ENCODE results near the gene DENND10. TPM values are rescaled to one million over a fixed set of nuclear protein-coding genes. Genes with fewer than 3 reads are reported as not detected.
A peak's percentile ranks its signal among the peaks of the same experiment; 100 is the strongest.
"Not testable (repeated sequence)": the region's sequence is repeated elsewhere in the genome, so short reads cannot be mapped to it uniquely, and the experiment has no call there.

The DENND10 gene
- total RNA-seq, 2 experiments from 2014 or later: 52.4 to 57.1 TPM

- Mint-ChIP-seq H3K36me3 (ENCODE audit: low read depth) (peaks cover 66% of the 10 kb centered on the region), H3K27me3 (no peaks in the 10 kb centered on the region), H3K9me3 (no peaks in the 10 kb centered on the region), H3K4me3 (no peak overlapping the region), H3K27ac (no peak overlapping the region), H3K4me1 (peaks cover 24% of the 10 kb centered on the region)
- POLR2A ChIA-PET: interaction anchor here (1.3 to 2.0 kb wide), 4 partner anchors 12 to 28 kb away, joined by 4 to 12 read pairs (median 8); partner anchors contain the start of gene DENND10
- no peak for DNase-seq
- CTCF ChIA-PET: interaction anchor here (1.8 to 3.2 kb wide), 2 partner anchors 12 to 87 kb away, joined by 4 to 13 read pairs; no protein-coding TSS in a partner anchor
Measured at GRCh38 chr10:119119400-119119799, 15.5 kb downstream of the DENND10 start.

- DNase-seq: no peak
- Mint-ChIP-seq H3K4me1 (peaks cover 22% of the 10 kb centered on the region), H3K9me3 (no peaks in the 10 kb centered on the region), H3K36me3 (ENCODE audit: low read depth) (peaks cover 63% of the 10 kb centered on the region), H3K27ac (peak overlapping the region; percentile 26), H3K27me3 (no peaks in the 10 kb centered on the region), H3K4me3 (no peak overlapping the region)
- ChIA-PET CTCF (interaction anchor here (1.8 to 3.2 kb wide), 2 partner anchors 11 to 86 kb away, joined by 4 to 13 read pairs; no protein-coding TSS in a partner anchor), POLR2A (interaction anchor here (1.6 to 4.2 kb wide), 3 partner anchors 11 to 30 kb away, joined by 6 to 22 read pairs (median 10); partner anchors contain the start of gene DENND10)
Measured at GRCh38 chr10:119120413-119120867, 16.5 kb downstream of the DENND10 start.

- CTCF ChIA-PET: interaction anchor here (1.8 to 3.2 kb wide), 2 partner anchors 11 to 86 kb away, joined by 4 to 13 read pairs; no protein-coding TSS in a partner anchor
- H3K36me3 Mint-ChIP-seq (ENCODE audit: low read depth): peaks cover 64% of the 10 kb centered on the region
- H3K4me3 Mint-ChIP-seq: no peak overlapping the region
- no peaks in the 10 kb centered on the region for H3K27me3 Mint-ChIP-seq
- peak overlapping the region; percentile 26 for H3K27ac Mint-ChIP-seq
- DNase-seq: no peak
- peaks cover 2% of the 10 kb centered on the region for H3K9me3 Mint-ChIP-seq
- peaks cover 22% of the 10 kb centered on the region for H3K4me1 Mint-ChIP-seq
- POLR2A ChIA-PET: interaction anchor here (1.6 to 4.2 kb wide), 3 partner anchors 11 to 30 kb away, joined by 6 to 22 read pairs (median 10); partner anchors contain the start of gene DENND10
Measured at GRCh38 chr10:119120875-119121274, 17.0 kb downstream of the DENND10 start.

DNA sequence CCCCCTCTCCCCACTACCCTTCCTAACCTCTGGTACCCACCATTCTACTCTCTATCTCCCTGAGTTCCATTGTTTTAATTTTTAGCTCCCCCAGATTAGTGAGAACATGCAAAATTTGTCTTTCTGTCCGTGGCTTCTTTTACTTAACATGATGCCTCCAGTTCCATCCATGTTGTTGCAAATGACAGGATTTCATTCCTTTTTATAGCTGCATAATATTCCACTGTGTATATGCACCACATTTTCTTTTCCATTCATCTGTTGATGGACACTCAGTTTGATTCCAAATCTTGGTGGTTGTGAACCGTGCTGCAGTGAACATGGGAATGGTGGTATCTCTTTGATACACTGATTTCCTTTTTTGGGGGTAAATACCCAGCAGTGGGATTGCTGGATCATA is 22.0 kb downstream of the DENND10 start:
- H3K27me3 Mint-ChIP-seq: no peaks in the 10 kb centered on the region
- H3K27ac Mint-ChIP-seq: no peak overlapping the region
- H3K4me1 Mint-ChIP-seq: peaks cover 25% of the 10 kb centered on the region
- H3K4me3 Mint-ChIP-seq: no peak overlapping the region
- CTCF ChIA-PET: interaction anchor here (0.7 kb wide), 1 partner anchor 67 kb away, joined by 5 read pairs; no protein-coding TSS in a partner anchor
- POLR2A ChIA-PET: interaction anchor here (2.5 kb wide), 1 partner anchor 21 kb away, joined by 8 read pairs; the partner anchor contains the start of gene DENND10
- DNase-seq: no peak
- peaks cover 3% of the 10 kb centered on the region for H3K9me3 Mint-ChIP-seq
- peaks cover 72% of the 10 kb centered on the region for H3K36me3 Mint-ChIP-seq (ENCODE audit: low read depth)

GRCh38 chr10:119129721-119130120 is 25.8 kb downstream of the DENND10 start:
- Mint-ChIP-seq H3K27me3 (no peaks in the 10 kb centered on the region), H3K36me3 (ENCODE audit: low read depth) (peaks cover 73% of the 10 kb centered on the region), H3K27ac (peak overlapping the region; percentile 98), H3K9me3 (peaks cover 3% of the 10 kb centered on the region), H3K4me1 (peaks cover 57% of the 10 kb centered on the region), H3K4me3 (no peak overlapping the region)
- POLR2A ChIA-PET: interaction anchor here (1.2 to 5.5 kb wide), 6 partner anchors 10 to 282 kb away, joined by 3 to 117 read pairs (median 64); partner anchors contain the start of genes DENND10, EIF3A and SFXN4
- CTCF ChIA-PET: no interaction called here
- no peak for DNase-seq

DNA sequence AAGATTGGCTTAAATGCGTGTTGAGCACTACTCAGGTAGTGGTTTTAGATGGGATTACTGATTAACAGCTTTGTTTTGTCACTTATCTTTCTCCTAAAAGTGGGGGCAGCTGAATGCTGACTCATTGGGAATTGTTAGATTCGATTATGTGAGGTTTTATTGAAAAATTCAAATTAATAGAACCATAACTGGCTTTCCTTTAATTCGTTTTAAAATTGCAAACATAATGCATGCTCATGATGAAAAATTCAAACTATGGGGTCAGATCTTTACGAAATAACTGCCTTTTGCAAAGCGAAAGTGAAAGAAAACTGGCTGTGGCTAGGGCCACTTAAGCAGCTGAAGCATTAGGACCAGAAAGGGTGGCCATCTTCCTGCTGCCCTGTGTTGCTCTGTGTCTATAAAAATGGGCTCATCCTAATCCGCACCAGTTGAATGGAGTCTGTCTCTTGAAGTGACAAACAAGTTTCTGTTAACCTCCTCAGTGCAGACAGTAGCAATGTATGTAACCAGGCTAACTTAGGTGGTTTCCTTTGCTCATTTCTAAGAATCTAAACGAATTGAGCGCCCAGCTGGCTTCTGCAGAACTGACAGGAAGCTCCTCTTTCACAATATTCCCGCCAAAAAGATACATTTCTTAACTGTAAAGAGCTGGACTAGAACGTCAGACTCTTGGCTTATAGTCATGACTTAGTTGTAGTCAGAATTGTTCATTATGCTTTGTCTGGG is 27.8 kb downstream of the DENND10 start:
- POLR2A ChIA-PET: interaction anchor here (1.0 to 5.5 kb wide), 42 partner anchors 10 to 524 kb away, joined by 3 to 117 read pairs (median 6); partner anchors contain the start of genes BAG3, DENND10, EIF3A and GRK5
- CTCF ChIA-PET: interaction anchor here (0.6 to 2.9 kb wide), 11 partner anchors 12 to 313 kb away, joined by 3 to 14 read pairs (median 5); partner anchors contain the start of genes DENND10, EIF3A, GRK5 and SFXN4
- Mint-ChIP-seq H3K4me1 (peaks cover 67% of the 10 kb centered on the region), H3K4me3 (peak overlapping the region; percentile 73), H3K27ac (peak overlapping the region; percentile 98), H3K27me3 (no peaks in the 10 kb centered on the region), H3K36me3 (ENCODE audit: low read depth) (peaks cover 76% of the 10 kb centered on the region), H3K9me3 (no peaks in the 10 kb centered on the region)
- DNase-seq: peak; percentile 72

- H3K4me1 Mint-ChIP-seq: peaks cover 68% of the 10 kb centered on the region
- peak overlapping the region; percentile 73 for H3K4me3 Mint-ChIP-seq
- no peak for DNase-seq
- no peaks in the 10 kb centered on the region for H3K27me3 Mint-ChIP-seq
- ChIA-PET POLR2A (interaction anchor here (0.5 to 5.5 kb wide), 36 partner anchors 9 to 520 kb away, joined by 3 to 117 read pairs (median 6); partner anchors contain the start of genes BAG3, DENND10, EIF3A and GRK5), CTCF (interaction anchor here (1.2 to 2.9 kb wide), 6 partner anchors 13 to 65 kb away, joined by 3 to 14 read pairs (median 8); partner anchors contain the start of genes DENND10, EIF3A and SFXN4)
- H3K36me3 Mint-ChIP-seq (ENCODE audit: low read depth): peaks cover 72% of the 10 kb centered on the region
- peak overlapping the region; percentile 98 for H3K27ac Mint-ChIP-seq
- no peaks in the 10 kb centered on the region for H3K9me3 Mint-ChIP-seq
Measured at GRCh38 chr10:119132521-119133345, 28.8 kb downstream of the DENND10 start.

- no peaks in the 10 kb centered on the region for H3K9me3 Mint-ChIP-seq
- ChIA-PET POLR2A (interaction anchor here (0.7 to 5.5 kb wide), 3 partner anchors 43 to 54 kb away, joined by 3 to 117 read pairs (median 98); partner anchors contain the start of gene EIF3A), CTCF (no interaction called here)
- peak overlapping the region; percentile 98 for H3K27ac Mint-ChIP-seq
- H3K4me1 Mint-ChIP-seq: peaks cover 72% of the 10 kb centered on the region
- peaks cover 72% of the 10 kb centered on the region for H3K36me3 Mint-ChIP-seq (ENCODE audit: low read depth)
- no peaks in the 10 kb centered on the region for H3K27me3 Mint-ChIP-seq
- DNase-seq: peak; percentile 47
- peak overlapping the region; percentile 2 for H3K4me3 Mint-ChIP-seq
Measured at GRCh38 chr10:119133949-119134348, 30.0 kb downstream of the DENND10 start.

GRCh38 chr10:119135513-119135881 is 31.6 kb downstream of the DENND10 start:
- ChIA-PET CTCF (interaction anchor here (0.7 to 1.4 kb wide), 2 partner anchors 44 to 53 kb away, joined by 3 read pairs; no protein-coding TSS in a partner anchor), POLR2A (interaction anchor here (1.6 to 1.9 kb wide), 5 partner anchors 31 to 58 kb away, joined by 4 to 14 read pairs (median 6); partner anchors contain the start of genes DENND10 and EIF3A)
- Mint-ChIP-seq H3K9me3 (no peaks in the 10 kb centered on the region), H3K36me3 (ENCODE audit: low read depth) (peaks cover 69% of the 10 kb centered on the region), H3K4me1 (peaks cover 62% of the 10 kb centered on the region), H3K27me3 (no peaks in the 10 kb centered on the region), H3K27ac (peak overlapping the region; percentile 72), H3K4me3 (peak overlapping the region; percentile 34)
- DNase-seq: peak; percentile 38

DNA sequence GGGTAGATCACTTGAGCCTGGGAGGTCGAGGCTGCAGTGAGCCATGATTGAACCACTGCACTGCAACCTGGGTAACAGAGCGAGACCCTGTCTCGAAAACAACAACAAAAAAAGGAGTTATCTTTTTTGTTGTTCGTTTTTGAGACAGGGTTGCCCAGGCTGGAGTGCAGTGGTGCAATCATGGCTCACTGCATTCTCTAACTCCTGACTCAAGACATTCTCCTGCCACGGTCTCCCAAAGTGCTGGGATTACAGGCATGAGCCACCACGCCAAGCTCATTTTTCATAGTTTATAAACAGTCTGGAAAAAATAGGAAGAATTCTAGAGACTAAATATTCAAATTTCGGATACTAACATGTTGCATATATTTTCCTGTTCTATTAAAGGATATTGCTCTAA is 32.2 kb downstream of the DENND10 start:
- Mint-ChIP-seq H3K4me1 (peaks cover 57% of the 10 kb centered on the region), H3K9me3 (no peaks in the 10 kb centered on the region), H3K27me3 (no peaks in the 10 kb centered on the region), H3K36me3 (ENCODE audit: low read depth) (peaks cover 67% of the 10 kb centered on the region), H3K27ac (peak overlapping the region; percentile 60), H3K4me3 (no peak overlapping the region)
- CTCF ChIA-PET: interaction anchor here (1.4 kb wide), 1 partner anchor 43 kb away, joined by 3 read pairs; no protein-coding TSS in a partner anchor
- POLR2A ChIA-PET: interaction anchor here (1.8 to 1.9 kb wide), 4 partner anchors 32 to 58 kb away, joined by 5 to 14 read pairs (median 6); partner anchors contain the start of genes DENND10 and EIF3A
- no peak for DNase-seq

- Mint-ChIP-seq H3K4me1 (peaks cover 42% of the 10 kb centered on the region), H3K36me3 (ENCODE audit: low read depth) (peaks cover 56% of the 10 kb centered on the region)
- H3K9me3 Mint-ChIP-seq, H3K27me3 Mint-ChIP-seq, H3K4me3 Mint-ChIP-seq, DNase-seq, H3K27ac Mint-ChIP-seq, CTCF ChIA-PET: not testable (repeated sequence)
- POLR2A ChIA-PET: interaction anchor here (0.7 to 2.3 kb wide), 2 partner anchors 27 to 60 kb away, joined by 3 to 8 read pairs; partner anchors contain the start of gene SFXN4
Measured at GRCh38 chr10:119137878-119138277, 34.0 kb downstream of the DENND10 start.
